CD14-positive monocyte (primary cell): Measurements from ENCODE around the gene WARS2. TPM values are rescaled to one million over a fixed set of nuclear protein-coding genes. Genes with fewer than 3 reads are reported as not detected.

ENCODE experiments used
- DNase-seq, 3 donors: peaks; one replicate each; pipeline ENCODE4 v3.0.0-alpha.2; 2011 to 2022
- H2AFZ ChIP-seq: 2 replicates; pipeline ENCODE4 v1.6.0; 2012; ENCODE audit warnings: mild to moderate bottlenecking, low read depth, low read length, inconsistent platforms; ENCODE audit not compliant: insufficient read depth, poor library complexity, severe bottlenecking
- H3K27ac ChIP-seq, 2 donors: 1 replicate in 1 of 2; 2 replicates in 1 of 2; pipeline ENCODE4 v1.5.1; 2012 to 2013; ENCODE audit warnings: low read length in 2 of 2, control low read depth in 1 of 2, inconsistent platforms in 1 of 2, low read depth in 1 of 2, mild to moderate bottlenecking in 1 of 2
- H3K27me3 ChIP-seq, 2 donors: one replicate each; pipeline versions ENCODE4 v1.6.0 to v1.6.1; 2011 to 2013; ENCODE audit warnings: low read length in 2 of 2; ENCODE audit not compliant: control insufficient read depth in 2 of 2, insufficient read depth in 2 of 2
- H3K36me3 ChIP-seq, 2 donors: replicated peaks in 1 of 2; 1 replicate in 1 of 2; 2 replicates in 1 of 2; pipeline versions ENCODE4 v1.5.1 to v1.6.1; 2012 to 2013; ENCODE audit warnings: low read length in 2 of 2, control low read depth in 1 of 2, inconsistent platforms in 1 of 2, mild to moderate bottlenecking in 1 of 2; ENCODE audit not compliant: insufficient read depth in 2 of 2, control insufficient read depth in 1 of 2
- H3K4me1 ChIP-seq, 2 donors: 1 replicate in 1 of 2; 2 replicates in 1 of 2; pipeline versions ENCODE4 v1.5.1 to v1.6.1; 2012 to 2013; ENCODE audit warnings: low read length in 2 of 2, control low read depth in 1 of 2, inconsistent platforms in 1 of 2, mild to moderate bottlenecking in 1 of 2, moderate library complexity in 1 of 2; ENCODE audit not compliant: insufficient read depth in 2 of 2, control insufficient read depth in 1 of 2
- H3K4me2 ChIP-seq: replicated peaks from 2 replicates; pipeline ENCODE3; 2012; ENCODE audit warnings: low read length, moderate library complexity, mild to moderate bottlenecking; ENCODE audit not compliant: poor library complexity, severe bottlenecking; ENCODE audit errors: extremely low read depth
- H3K4me3 ChIP-seq, 3 experiments: fragments of 200-600 bp in 1 of 3; sonication (generic) in 1 of 3; replicated peaks in 1 of 3; 1 replicate in 2 of 3; 2 replicates in 1 of 3; pipeline ENCODE4 v1.5.1; 2011 to 2013; ENCODE audit warnings: low read length in 3 of 3, mild to moderate bottlenecking in 3 of 3, control low read depth in 2 of 3, low read depth in 2 of 3, inconsistent platforms in 1 of 3, moderate library complexity in 1 of 3
- H3K79me2 ChIP-seq: 2 replicates; pipeline ENCODE4 v1.6.0; 2012; ENCODE audit warnings: mild to moderate bottlenecking, control low read depth, inconsistent platforms, low read length, moderate library complexity; ENCODE audit not compliant: insufficient read depth
- H3K9ac ChIP-seq: 2 replicates; pipeline ENCODE4 v1.6.0; 2017; ENCODE audit warnings: low read length, mild to moderate bottlenecking; ENCODE audit not compliant: insufficient read depth, poor library complexity, severe bottlenecking
- H3K9me3 ChIP-seq, 2 donors: replicated peaks in 1 of 2; 1 replicate in 1 of 2; 2 replicates in 1 of 2; pipeline versions ENCODE4 v1.5.1 to v1.6.1; 2012 to 2013; ENCODE audit warnings: low read length in 2 of 2, control low read depth in 1 of 2; ENCODE audit not compliant: control insufficient read depth in 1 of 2, insufficient read depth in 1 of 2
- H4K20me1 ChIP-seq: 2 replicates; pipeline ENCODE4 v1.6.0; 2012; ENCODE audit warnings: mild to moderate bottlenecking, low read length, control low read depth, moderate library complexity; ENCODE audit not compliant: insufficient read depth
- H3K27ac Mint-ChIP-seq, 7 donors: one replicate each; pipeline ENCODE4 v1.8.0; 2020; ENCODE audit warnings: mild to moderate bottlenecking in 7 of 7, mixed read lengths in 7 of 7, moderate library complexity in 6 of 7, inconsistent platforms in 2 of 7
- H3K27me3 Mint-ChIP-seq, 3 donors: one replicate each; pipeline ENCODE4 v1.8.0; 2021 to 2022; ENCODE audit warnings: low read depth in 3 of 3, mild to moderate bottlenecking in 3 of 3, mixed read lengths in 3 of 3, moderate library complexity in 3 of 3, inconsistent platforms in 1 of 3
- H3K36me3 Mint-ChIP-seq, 2 donors: one replicate each; pipeline ENCODE4 v1.8.0; 2020; ENCODE audit warnings: mixed read lengths in 2 of 2, inconsistent platforms in 1 of 2, mild to moderate bottlenecking in 1 of 2
- H3K4me1 Mint-ChIP-seq: one replicate; pipeline ENCODE4 v1.8.0; 2020; ENCODE audit warnings: mild to moderate bottlenecking, mixed read lengths
- H3K4me3 Mint-ChIP-seq, 2 donors: one replicate each; pipeline ENCODE4 v1.8.0; 2020; ENCODE audit warnings: mild to moderate bottlenecking in 2 of 2, mixed read lengths in 2 of 2, moderate library complexity in 1 of 2
- H3K9me3 Mint-ChIP-seq, 7 donors: one replicate each; pipeline ENCODE4 v1.8.0; 2020 to 2022; ENCODE audit warnings: mixed read lengths in 7 of 7, mild to moderate bottlenecking in 6 of 7, moderate library complexity in 6 of 7, inconsistent platforms in 2 of 7
- CTCF ChIP-seq: fragments of 200-600 bp; IDR thresholded peaks from one replicate; pipeline ENCODE4 v1.8.0; 2022; ENCODE audit warnings: antibody characterized with exemption, mild to moderate bottlenecking
- WGBS: methylation state at CpG from one replicate; pipeline ENCODE4 v1.1.5; 2013; ENCODE audit warnings: missing lambda C conversion rate; ENCODE audit not compliant: insufficient coverage; 5-methylcytosine and 5-hydroxymethylcytosine counted together
- intact Hi-C, 2 donors: fragments of 100-400 bp; cut with micrococcal nuclease; formaldehyde crosslinking; loops; one replicate each; pipeline versions ENCODE4 v1.15.0 to v1.15.1; 2023
- polyA plus RNA-seq, 3 donors: library from polyadenylated mRNA; depleted of rRNA in 1 of 3; unstranded in 2 of 3; stranded (reverse) in 1 of 3; fragments of 300-500 nt in 2 of 3; fragments of >200 nt in 1 of 3; fragmentation: Illumina TruSeq in 2 of 3; gene quantifications; 1 replicate in 2 of 3; 2 replicates in 1 of 3; pipeline ENCODE4 v1.2.3, GENCODE V29; 2012 to 2021

WARS2 gene
- polyA plus RNA-seq, 3 donors = 4.6 to 5.1 (median 4.7) TPM

GRCh38 chr1:119055568-119055967, 84.9 kb downstream of the WARS2 start:
- no peaks in the 10 kb centered on the region for H3K36me3 ChIP-seq
- no peaks in the 10 kb centered on the region for H4K20me1 ChIP-seq
- no peaks in the 10 kb centered on the region for H3K4me1 ChIP-seq
- WGBS = no CpG with 5 or more reads among the region's 2 CpGs
- H3K4me2 ChIP-seq = no peak overlapping the region
- TF ChIP-seq CTCF = no peak
- H3K27ac ChIP-seq = no peak overlapping the region
- peaks cover 0 to 2% (median 0%) of the 10 kb centered on the region in 3 donors for H3K27me3 Mint-ChIP-seq
- H3K9me3 ChIP-seq = no peaks in the 10 kb centered on the region
- no peaks in the 10 kb centered on the region for H3K4me1 Mint-ChIP-seq
- no peaks in the 10 kb centered on the region for H3K27me3 ChIP-seq
- intact Hi-C loops = no loop called here
- no peak overlapping the region for H3K4me3 Mint-ChIP-seq
- H2AFZ ChIP-seq = no peak overlapping the region
- no peak overlapping the region for H3K9ac ChIP-seq
- no peaks in the 10 kb centered on the region for H3K79me2 ChIP-seq
- no peaks in the 10 kb centered on the region for H3K36me3 Mint-ChIP-seq
- H3K4me3 ChIP-seq = no peak overlapping the region
- H3K9me3 Mint-ChIP-seq = peaks cover 0 to 11% (median 4%) of the 10 kb centered on the region in 7 donors
- no peak for DNase-seq
- H3K27ac Mint-ChIP-seq = no peak overlapping the region

- Histone ChIP-seq H3K27ac (no peak overlapping the region), H3K4me1 (no peaks in the 10 kb centered on the region), H3K9me3 (no peaks in the 10 kb centered on the region), H3K4me3 (no peak overlapping the region), H4K20me1 (no peaks in the 10 kb centered on the region), H3K36me3 (no peaks in the 10 kb centered on the region), H3K79me2 (no peaks in the 10 kb centered on the region), H3K4me2 (no peak overlapping the region), H3K27me3 (no peaks in the 10 kb centered on the region), H3K9ac (no peak overlapping the region), H2AFZ (no peak overlapping the region)
- H3K4me3 Mint-ChIP-seq = no peak overlapping the region
- H3K27me3 Mint-ChIP-seq = peaks cover 0 to 2% (median 0%) of the 10 kb centered on the region in 3 donors
- no CpG with 5 or more reads among the region's 1 CpG for WGBS
- no peak overlapping the region for H3K27ac Mint-ChIP-seq
- H3K36me3 Mint-ChIP-seq = no peaks in the 10 kb centered on the region
- no peak for DNase-seq
- no peak for TF ChIP-seq CTCF
- H3K9me3 Mint-ChIP-seq = peaks cover 0 to 5% (median 2%) of the 10 kb centered on the region in 7 donors
- H3K4me1 Mint-ChIP-seq = no peaks in the 10 kb centered on the region
- intact Hi-C loops = no loop called here
These were observed 86.5 kb downstream of the WARS2 start for GRCh38 chr1:119053917-119054316.
